IMR-90 (cell line): Measurements from ENCODE around the gene CDS2. TPM values are rescaled to one million over a fixed set of nuclear protein-coding genes. Genes with fewer than 3 reads are reported as not detected.

Experiments
- ATAC-seq: fragments of 200-7000 bp; cut with Tn5 transposase; 2 replicates; pipeline ENCODE4 v1.9.1; 2020; ENCODE audit warnings: low read depth, mild to moderate bottlenecking, moderate library complexity
- BruUV-seq: library from RNA; stranded (reverse); fragments of 400-500 nt; replicated peaks from 2 replicates; lab custom pipeline; 2021; lab: Mats Ljungman, UMichigan
- CTCF ChIA-PET: fragments of 300-600 bp; formaldehyde crosslinking; extraction: SDS; loops from one replicate; lab custom pipeline; 2021; ENCODE audit warnings: antibody characterized with exemption; lab: Yijun Ruan, JAX
- POLR2A ChIA-PET: fragments of 300-600 bp; sonication (Branson Sonifier 250); formaldehyde crosslinking; loops from one replicate; lab custom pipeline; 2022; ENCODE audit warnings: antibody characterized with exemption; ENCODE audit not compliant: unreplicated experiment; lab: Charles Lee
- DNase-seq: peaks from one replicate; pipeline ENCODE4 v3.0.0; 2013
- H2AFZ ChIP-seq: replicated peaks from 2 replicates; pipeline ENCODE3; 2013; ENCODE audit warnings: low read length, mild to moderate bottlenecking; ENCODE audit not compliant: poor library complexity
- H2AK5ac ChIP-seq: 2 replicates; pipeline ENCODE4 v1.6.1; 2013; ENCODE audit warnings: low read depth, low read length, inconsistent platforms
- H2AK9ac ChIP-seq: replicated peaks from 2 replicates; pipeline ENCODE3; 2013; ENCODE audit warnings: mild to moderate bottlenecking, low read depth, low read length, moderate library complexity; ENCODE audit not compliant: poor library complexity
- H2BK120ac ChIP-seq: 2 replicates; pipeline ENCODE4 v1.6.1; 2013; ENCODE audit warnings: low read depth, low read length, inconsistent platforms
- H2BK15ac ChIP-seq: 3 replicates; pipeline ENCODE4 v1.6.1; 2013; ENCODE audit warnings: low read depth, low read length, inconsistent platforms
- H2BK20ac ChIP-seq: 2 replicates; pipeline ENCODE4 v1.6.1; 2013; ENCODE audit warnings: low read depth, mild to moderate bottlenecking, inconsistent platforms, low read length, moderate library complexity
- H2BK5ac ChIP-seq: 2 replicates; pipeline ENCODE4 v1.6.1; 2013; ENCODE audit warnings: mild to moderate bottlenecking, low read depth, low read length, inconsistent platforms; ENCODE audit not compliant: poor library complexity, severe bottlenecking
- H3K14ac ChIP-seq: replicated peaks from 2 replicates; pipeline ENCODE4 v1.6.1; 2013; ENCODE audit warnings: low read depth, low read length, inconsistent platforms
- H3K18ac ChIP-seq: 2 replicates; pipeline ENCODE4 v1.6.1; 2013; ENCODE audit warnings: low read depth, low read length, control low read depth
- H3K23ac ChIP-seq: 2 replicates; pipeline ENCODE4 v1.6.1; 2013; ENCODE audit warnings: low read depth, low read length, inconsistent platforms
- H3K27ac ChIP-seq: 2 replicates; pipeline ENCODE4 v1.5.1; 2013; ENCODE audit warnings: mild to moderate bottlenecking, control low read depth, low read length; ENCODE audit not compliant: insufficient read depth
- H3K27me3 ChIP-seq: 2 replicates; pipeline ENCODE4 v1.6.1; 2013; ENCODE audit warnings: low read length; ENCODE audit not compliant: control insufficient read depth, insufficient read depth
- H3K36me3 ChIP-seq: 2 replicates; pipeline ENCODE4 v1.6.1; 2013; ENCODE audit warnings: low read length, mixed read lengths; ENCODE audit not compliant: control insufficient read depth, insufficient read depth
- H3K4ac ChIP-seq: 2 replicates; pipeline ENCODE4 v1.6.1; 2013; ENCODE audit warnings: low read depth, low read length, inconsistent platforms
- H3K4me1 ChIP-seq: 2 replicates; pipeline ENCODE4 v1.6.1; 2013; ENCODE audit warnings: low read length, mixed read lengths; ENCODE audit not compliant: control insufficient read depth, insufficient read depth
- H3K4me2 ChIP-seq: 2 replicates; pipeline ENCODE4 v1.6.1; 2013; ENCODE audit warnings: low read depth, mild to moderate bottlenecking, control low read depth, low read length, moderate library complexity
- H3K4me3 ChIP-seq: 2 replicates; pipeline ENCODE4 v1.5.1; 2013; ENCODE audit warnings: low read depth, mild to moderate bottlenecking, control low read depth, low read length, moderate library complexity; ENCODE audit not compliant: insufficient read depth
- H3K56ac ChIP-seq: 2 replicates; pipeline ENCODE4 v1.6.1; 2013; ENCODE audit warnings: low read length, inconsistent platforms; ENCODE audit not compliant: insufficient read depth; ENCODE audit errors: extremely low read depth
- H3K79me1 ChIP-seq, 2 experiments: 2 replicates each; pipeline ENCODE4 v1.6.1; 2013; ENCODE audit warnings: low read length in 2 of 2, inconsistent platforms in 1 of 2, low read depth in 1 of 2
- H3K9ac ChIP-seq: 2 replicates; pipeline ENCODE4 v1.6.1; 2013; ENCODE audit warnings: low read depth, low read length, control low read depth
- H3K9me1 ChIP-seq: 2 replicates; pipeline ENCODE4 v1.6.1; 2013; ENCODE audit warnings: low read length, inconsistent platforms; ENCODE audit not compliant: insufficient read depth
- H3K9me3 ChIP-seq: 2 replicates; pipeline ENCODE4 v1.6.1; 2013; ENCODE audit warnings: low read length; ENCODE audit not compliant: control insufficient read depth, insufficient read depth
- H4K20me1 ChIP-seq: 2 replicates; pipeline ENCODE4 v1.6.1; 2013; ENCODE audit warnings: low read length, inconsistent platforms; ENCODE audit not compliant: insufficient read depth
- H4K5ac ChIP-seq: 2 replicates; pipeline ENCODE4 v1.6.1; 2013; ENCODE audit warnings: mild to moderate bottlenecking, low read depth, low read length, control low read depth
- H4K8ac ChIP-seq, 2 experiments: 2 replicates each; pipeline ENCODE4 v1.6.1; 2013; ENCODE audit warnings: low read depth in 2 of 2, low read length in 2 of 2, control low read depth in 1 of 2, inconsistent platforms in 1 of 2
- H4K91ac ChIP-seq: 2 replicates; pipeline ENCODE4 v1.6.1; 2013; ENCODE audit warnings: low read depth, low read length, inconsistent platforms; ENCODE audit not compliant: insufficient read depth
- CEBPB ChIP-seq: IDR thresholded peaks from 2 replicates; pipeline ENCODE4 v1.6.1; 2012; ENCODE audit warnings: low read depth, low read length, improper control_type of control experiment
- CHD1 ChIP-seq: IDR thresholded peaks from 2 replicates; pipeline ENCODE4 v1.6.1; 2012; ENCODE audit warnings: low read depth, low read length, improper control_type of control experiment
- MAFK ChIP-seq: IDR thresholded peaks from 2 replicates; pipeline ENCODE4 v1.6.1; 2012; ENCODE audit warnings: low read depth, low read length, improper control_type of control experiment
- MXI1 ChIP-seq: IDR thresholded peaks from 2 replicates; pipeline ENCODE4 v1.6.1; 2012; ENCODE audit warnings: low read depth, mild to moderate bottlenecking, low read length, moderate library complexity, borderline replicate concordance
- NFE2L2 ChIP-seq: fragments of 150-350 bp; IDR thresholded peaks from 2 replicates; pipeline ENCODE4 v1.6.1; 2016; ENCODE audit warnings: low read depth, mild to moderate bottlenecking, low read length
- RFX5 ChIP-seq: IDR thresholded peaks from 2 replicates; pipeline ENCODE4 v1.8.0; 2012; ENCODE audit warnings: low read depth, mild to moderate bottlenecking, low read length, moderate library complexity
- WGBS, 2 experiments: methylation state at CpG; one replicate each; pipeline versions ENCODE4 v1.1.5 to v1.1.7; 2013; ENCODE audit warnings: missing lambda C conversion rate in 2 of 2; ENCODE audit not compliant: insufficient read length in 1 of 2; ENCODE audit errors: extremely low coverage in 2 of 2; 5-methylcytosine and 5-hydroxymethylcytosine counted together
- dilution Hi-C: fragments of 300-500 bp; cut with HindIII; formaldehyde crosslinking; loops from one replicate; pipeline ENCODE4 v1.14.3; 2018; ENCODE audit warnings: low sequenced_read_pairs; ENCODE audit not compliant: unreplicated experiment
- in situ Hi-C: fragments of 300-500 bp; cut with MboI; formaldehyde crosslinking; loops from 3 replicates; pipeline ENCODE4 v1.14.3; 2019; ENCODE audit warnings: low sequenced_read_pairs, inconsistent platforms, mixed read lengths
- intact Hi-C: fragments of 100-400 bp; cut with micrococcal nuclease; formaldehyde crosslinking; loops from 2 replicates; pipeline ENCODE4 v1.10.0; 2022
- polyA plus RNA-seq, 3 experiments: library from polyadenylated mRNA; depleted of rRNA; stranded (reverse); fragments of >200 nt; gene quantifications; 2 replicates each; pipeline ENCODE4 v1.2.3, GENCODE V29; 2012; ENCODE audit warnings: low replicate concordance in 1 of 3
- total RNA-seq: library from RNA; depleted of rRNA; stranded (reverse); fragments of >200 nt; gene quantifications from 2 replicates; pipeline ENCODE4 v1.2.3, GENCODE V29; 2012
- TF ChIP-seq, protein P1 (sequence below): fragments of 150-350 bp; IDR thresholded peaks from 2 replicates; pipeline ENCODE4 v1.6.1; 2017; ENCODE audit warnings: mild to moderate bottlenecking, antibody characterized with exemption, low read length, low read depth
- TF ChIP-seq, protein P2 (sequence below): fragments of 150-350 bp; IDR thresholded peaks from 2 replicates; pipeline ENCODE4 v1.6.1; 2016; ENCODE audit warnings: low read depth, mild to moderate bottlenecking, low read length, moderate library complexity, borderline replicate concordance

The CDS2 gene
- total and polyA plus RNA-seq, 2 of the 4 experiments (the other 2 are of a cell fraction) = 17.0 to 47.1 TPM

DNA sequence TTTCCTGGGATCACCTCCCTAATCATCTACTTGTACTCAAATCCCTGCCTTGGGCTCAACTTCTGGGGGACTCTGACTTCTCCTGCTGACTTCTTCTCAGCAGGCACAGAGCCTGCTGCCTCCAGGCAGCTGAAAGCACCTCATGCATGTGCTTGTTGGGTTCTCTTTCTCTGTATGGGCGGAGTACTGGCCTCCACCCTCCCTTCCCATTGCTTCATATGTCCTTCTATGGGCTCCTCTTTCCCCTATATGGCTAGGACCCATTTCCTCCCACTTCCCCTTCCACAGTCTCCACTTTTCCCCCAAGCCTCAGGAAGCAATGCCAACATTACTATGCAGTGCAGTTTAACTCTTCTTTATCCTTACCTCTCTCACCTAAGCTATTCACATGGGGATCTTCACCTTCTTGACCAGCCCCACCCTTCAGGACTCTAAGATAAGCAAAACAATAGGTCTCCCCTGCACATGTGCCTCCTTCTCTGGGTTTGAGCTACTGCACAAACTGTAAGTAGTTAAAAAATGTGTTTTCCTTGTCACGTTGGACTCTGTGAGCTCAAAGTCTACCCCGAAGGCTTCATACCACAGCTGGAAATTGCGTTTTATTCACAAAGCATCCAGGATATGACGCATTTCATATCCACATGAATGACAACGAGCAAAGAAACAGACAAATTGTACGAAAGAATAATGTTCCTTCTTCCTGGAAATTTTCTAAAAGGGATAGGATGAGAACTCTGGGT, 93.7 kb downstream of the CDS2 start:
- CTCF ChIA-PET = interaction anchor here (0.5 to 1.5 kb wide), 3 partner anchors 15 to 282 kb away, joined by 3 to 11 read pairs (median 5); no protein-coding TSS in a partner anchor
- Histone ChIP-seq H3K79me1 (no peaks in the 10 kb centered on the region), H2AK9ac (no peak overlapping the region), H3K18ac (no peak overlapping the region), H3K14ac (no peak overlapping the region), H2AFZ (no peak overlapping the region), H3K23ac (no peak overlapping the region), H4K8ac (no peak overlapping the region), H3K27ac (no peak overlapping the region), H3K27me3 (no peaks in the 10 kb centered on the region; the same call in 1 of the 2 replicates), H4K20me1 (peaks cover 3% of the 10 kb centered on the region; the same call in 1 of the 2 replicates), H2BK5ac (no peak overlapping the region), H3K9me3 (no peaks in the 10 kb centered on the region), H3K36me3 (0 out of 2 replicates have a peak, but pooled peaks cover 1% of the 10 kb centered on the region), H3K56ac (no peak overlapping the region), H3K4me3 (no peak overlapping the region), H2BK20ac (no peak overlapping the region), H3K4ac (no peak overlapping the region), H3K4me2 (no peak overlapping the region), H3K4me1 (peaks cover 7% of the 10 kb centered on the region), H2BK120ac (no peak overlapping the region), H4K91ac (no peak overlapping the region), H3K9ac (no peak overlapping the region), H2BK15ac (no peak overlapping the region), H4K5ac (no peak overlapping the region), H2AK5ac (no peak overlapping the region), H3K9me1 (peaks cover 10% of the 10 kb centered on the region)
- dilution Hi-C loops = no loop called here
- no peak for TF ChIP-seq CHD1
- TF ChIP-seq RFX5 = no peak
- TF ChIP-seq MXI1 = no peak
- TF ChIP-seq NFE2L2 = no peak
- TF ChIP-seq, protein P1, sequence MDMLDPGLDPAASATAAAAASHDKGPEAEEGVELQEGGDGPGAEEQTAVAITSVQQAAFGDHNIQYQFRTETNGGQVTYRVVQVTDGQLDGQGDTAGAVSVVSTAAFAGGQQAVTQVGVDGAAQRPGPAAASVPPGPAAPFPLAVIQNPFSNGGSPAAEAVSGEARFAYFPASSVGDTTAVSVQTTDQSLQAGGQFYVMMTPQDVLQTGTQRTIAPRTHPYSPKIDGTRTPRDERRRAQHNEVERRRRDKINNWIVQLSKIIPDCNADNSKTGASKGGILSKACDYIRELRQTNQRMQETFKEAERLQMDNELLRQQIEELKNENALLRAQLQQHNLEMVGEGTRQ = no peak
- TF ChIP-seq, protein P2, sequence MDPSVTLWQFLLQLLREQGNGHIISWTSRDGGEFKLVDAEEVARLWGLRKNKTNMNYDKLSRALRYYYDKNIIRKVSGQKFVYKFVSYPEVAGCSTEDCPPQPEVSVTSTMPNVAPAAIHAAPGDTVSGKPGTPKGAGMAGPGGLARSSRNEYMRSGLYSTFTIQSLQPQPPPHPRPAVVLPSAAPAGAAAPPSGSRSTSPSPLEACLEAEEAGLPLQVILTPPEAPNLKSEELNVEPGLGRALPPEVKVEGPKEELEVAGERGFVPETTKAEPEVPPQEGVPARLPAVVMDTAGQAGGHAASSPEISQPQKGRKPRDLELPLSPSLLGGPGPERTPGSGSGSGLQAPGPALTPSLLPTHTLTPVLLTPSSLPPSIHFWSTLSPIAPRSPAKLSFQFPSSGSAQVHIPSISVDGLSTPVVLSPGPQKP = no peak
- TF ChIP-seq MAFK = no peak
- no peak for TF ChIP-seq CEBPB
- ATAC-seq (no peak), DNase-seq (no peak)
- in situ Hi-C loops = no loop called here
- whole genome bisulfite sequencing, 2 experiments = 71% methylated on average over 1 of the region's 7 CpGs; no CpG with 5 or more reads in 1 of the 2 experiments
- intact Hi-C loops = no loop called here
- POLR2A ChIA-PET = no interaction called here
- no TSS peak for BruUV-seq
